GM18907 (cell line): ENCODE measurements around the gene SMC4.
A peak's percentile ranks its signal among the peaks of the same experiment; 100 is the strongest.
"Not testable (repeated sequence)": the region's sequence is repeated elsewhere in the genome, so short reads cannot be mapped to it uniquely, and the experiment has no call there.

Experiments
- ATAC-seq: cut with Tn5 transposase; IDR thresholded peaks from one replicate; pipeline ENCODE4 v1.9.1; 2021; ENCODE audit warnings: mild to moderate bottlenecking, moderate library complexity; ENCODE audit not compliant: unreplicated experiment

SMC4 gene

DNA sequence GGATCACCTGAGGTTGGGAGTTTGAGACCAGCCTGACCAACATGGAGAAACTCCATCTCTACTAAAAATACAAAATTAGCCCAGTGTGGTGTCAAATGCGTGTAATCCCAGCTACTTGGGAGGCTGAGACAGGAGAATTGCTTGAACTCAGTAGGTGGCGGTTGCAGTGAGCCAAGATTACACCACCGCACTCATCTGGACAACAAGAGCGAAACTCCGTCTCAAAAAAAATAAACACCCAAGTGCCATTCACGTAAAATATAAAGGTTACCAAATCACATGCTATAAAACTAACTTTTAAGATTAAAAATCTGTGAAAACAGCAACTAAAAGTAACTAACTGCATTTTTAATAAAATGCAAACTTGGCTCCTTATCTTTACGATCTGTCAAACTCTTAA lies 41.2 kb downstream of the SMC4 start:
- no peak for ATAC-seq

DNA sequence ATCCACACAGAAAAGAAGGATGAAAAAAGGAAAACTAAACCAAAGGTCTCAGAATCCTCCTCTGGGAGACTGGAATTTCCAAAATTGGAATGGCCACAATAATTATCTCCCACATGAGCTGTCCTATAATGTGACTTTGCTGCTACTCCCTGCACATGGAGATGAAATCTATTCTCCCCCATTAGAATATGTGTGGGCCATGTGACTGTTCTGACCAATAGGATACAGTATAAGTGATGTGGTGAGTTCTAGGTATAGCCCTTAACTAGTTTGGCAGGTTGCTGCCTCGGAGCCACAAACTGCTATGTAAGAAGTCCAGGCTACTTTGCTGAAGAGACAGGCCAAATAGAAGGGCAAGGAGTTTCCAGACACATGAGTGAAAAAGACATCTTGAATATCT lies 45.0 kb downstream of the SMC4 start:
- ATAC-seq: no peak

DNA sequence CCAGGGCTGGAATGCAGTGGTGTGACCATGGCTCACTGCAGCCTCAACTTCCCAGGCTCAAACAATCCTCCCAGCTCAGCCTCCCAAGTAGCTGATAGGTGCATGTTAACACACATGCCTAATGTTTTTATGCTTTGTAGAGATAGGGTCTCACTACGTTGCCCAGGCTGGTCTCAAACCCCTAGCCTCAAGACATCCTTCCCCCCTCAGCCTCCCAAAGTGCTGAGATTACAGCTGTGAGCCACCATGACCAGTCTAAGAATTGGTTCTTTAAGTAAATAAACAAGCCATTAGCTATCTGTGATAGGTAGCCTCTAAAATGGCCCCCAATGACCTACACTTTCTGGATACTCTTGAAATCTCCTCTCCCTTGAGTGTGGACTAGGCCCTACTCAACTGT lies 46.4 kb downstream of the SMC4 start:
- ATAC-seq: no peak

DNA sequence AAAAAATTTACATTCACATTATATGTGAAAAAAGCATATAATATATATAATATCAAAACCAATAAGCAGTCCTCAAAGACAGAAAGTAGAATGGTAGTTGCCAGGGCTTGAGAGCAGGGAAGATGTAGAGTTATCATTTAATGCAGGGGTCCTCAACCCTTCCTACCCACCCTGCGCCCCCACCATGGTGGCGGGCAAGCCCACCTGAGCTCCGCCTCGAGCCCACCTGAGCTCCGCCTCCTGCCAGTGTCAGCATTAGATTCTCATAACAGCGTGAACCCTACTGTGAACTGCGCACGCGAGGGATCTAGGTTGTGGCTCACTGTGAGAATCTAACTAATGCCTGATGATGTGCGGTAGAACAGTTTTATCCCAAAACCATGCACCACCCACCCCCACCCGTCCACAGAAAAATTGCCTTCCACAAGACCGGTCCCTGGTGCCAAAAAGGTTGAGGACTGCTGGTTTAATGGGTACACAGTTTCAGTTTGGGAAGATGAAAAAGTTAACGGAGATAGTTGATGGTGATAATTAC lies 47.1 kb downstream of the SMC4 start:
- ATAC-seq: no peak

DNA sequence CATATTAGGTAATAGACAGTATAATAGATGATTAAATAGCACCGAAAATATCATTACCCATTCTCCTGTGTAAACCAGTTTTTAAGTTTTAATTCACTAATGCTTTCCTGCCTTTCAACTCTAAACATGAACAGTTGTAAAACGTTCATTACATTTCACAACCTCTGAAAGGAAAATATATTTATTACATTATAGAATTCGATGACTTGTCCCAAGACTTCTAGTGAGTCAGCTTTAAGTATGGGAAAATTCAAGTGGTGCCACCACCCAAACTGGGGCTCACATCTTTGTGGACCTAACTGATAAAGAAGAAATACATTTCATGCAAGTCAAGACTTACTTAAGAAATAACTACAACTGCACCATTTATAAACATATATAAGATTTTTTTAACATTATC lies 48.1 kb downstream of the SMC4 start:
- no peak for ATAC-seq

DNA sequence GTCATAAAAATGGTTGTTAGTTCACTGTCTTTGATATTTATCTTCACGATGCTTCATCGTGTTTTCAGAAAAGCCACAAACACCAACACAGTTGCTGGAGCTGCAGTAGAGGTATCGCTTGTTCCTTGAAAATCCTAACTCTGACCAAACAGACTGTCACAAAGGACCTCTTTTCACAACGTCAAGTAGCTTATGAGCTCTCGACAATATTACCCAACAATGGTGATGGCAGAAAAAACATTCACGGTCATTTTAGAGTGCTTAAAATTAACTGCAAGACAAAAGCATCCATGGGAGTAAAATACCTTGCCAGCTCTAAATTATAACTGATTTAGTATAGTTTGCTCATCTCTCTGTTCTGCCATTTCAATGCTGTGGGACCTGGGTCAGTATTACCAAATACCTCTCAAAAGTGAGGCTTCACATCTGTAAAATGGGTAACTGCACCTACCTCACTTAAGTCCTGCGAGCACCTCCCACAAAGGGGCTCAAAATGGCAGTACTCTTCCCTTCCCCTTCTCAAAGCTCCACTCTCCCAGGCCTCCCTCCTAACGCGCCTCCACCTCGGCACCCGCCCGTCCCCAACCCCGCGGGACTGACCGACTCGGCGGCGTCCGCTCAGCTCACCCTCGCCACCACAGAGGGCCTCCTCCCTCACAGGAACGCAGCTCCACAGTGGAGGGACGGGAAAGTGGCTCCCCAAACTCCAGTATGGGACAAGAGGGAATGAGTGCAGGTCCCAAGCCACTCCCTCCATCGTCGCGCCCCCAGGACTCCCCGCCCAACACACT lies 49.6 kb downstream of the SMC4 start:
- ATAC-seq: peak; percentile 54

DNA sequence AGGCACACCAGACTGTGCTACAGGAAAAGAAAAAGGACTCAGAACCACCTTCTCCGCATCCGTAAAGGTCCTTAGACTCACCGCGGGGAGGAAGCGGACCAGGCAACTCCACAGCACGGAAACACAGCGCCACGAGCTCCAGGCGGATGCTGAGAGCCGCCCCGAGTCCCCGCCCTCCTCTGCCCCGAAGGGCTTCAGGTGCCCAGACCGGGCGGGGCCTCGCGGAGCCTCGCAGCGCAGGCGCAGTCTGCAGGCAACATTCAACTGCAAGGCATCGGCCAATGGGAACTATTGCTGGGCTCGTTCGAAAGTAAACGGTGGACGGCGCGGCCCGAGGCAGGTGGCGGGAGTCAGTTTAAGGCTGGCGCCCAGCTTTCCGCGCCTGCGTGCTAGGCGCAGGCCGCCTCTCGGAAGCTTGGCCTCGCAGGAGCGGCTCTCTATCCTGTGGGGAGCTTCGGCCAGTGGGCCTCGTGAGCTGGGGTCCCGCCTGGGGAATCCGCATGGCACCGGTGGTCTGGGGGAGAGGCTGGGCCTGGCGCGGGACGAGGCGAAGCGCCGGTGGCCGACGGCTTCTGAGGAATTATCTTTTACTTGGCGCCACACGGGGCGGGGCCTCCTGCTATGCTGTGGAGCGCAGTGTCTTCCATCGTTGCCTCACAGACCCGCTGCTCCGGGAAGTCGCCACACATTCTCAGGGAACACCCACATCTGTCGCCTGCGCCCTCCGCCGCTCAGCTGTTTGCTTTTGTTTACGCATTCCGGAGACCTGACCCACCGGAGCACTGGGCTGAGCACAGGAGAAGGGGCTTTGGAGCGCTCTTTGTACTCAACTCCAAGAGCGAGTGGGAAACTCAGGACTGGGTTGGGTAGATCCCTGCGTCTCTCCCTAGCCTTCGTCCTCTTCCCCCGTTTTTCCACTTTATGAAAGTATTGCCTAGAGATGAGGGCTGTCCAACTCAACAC lies 50.5 kb downstream of the SMC4 start, which contains the start of gene TRIM59:
Gene TRIM59 (minus strand): TSS at position 151 of the 963 bp plus-strand sequence. CDS start 10,603 bp downstream, outside the sequence.
- ATAC-seq: peak; percentile 97

DNA sequence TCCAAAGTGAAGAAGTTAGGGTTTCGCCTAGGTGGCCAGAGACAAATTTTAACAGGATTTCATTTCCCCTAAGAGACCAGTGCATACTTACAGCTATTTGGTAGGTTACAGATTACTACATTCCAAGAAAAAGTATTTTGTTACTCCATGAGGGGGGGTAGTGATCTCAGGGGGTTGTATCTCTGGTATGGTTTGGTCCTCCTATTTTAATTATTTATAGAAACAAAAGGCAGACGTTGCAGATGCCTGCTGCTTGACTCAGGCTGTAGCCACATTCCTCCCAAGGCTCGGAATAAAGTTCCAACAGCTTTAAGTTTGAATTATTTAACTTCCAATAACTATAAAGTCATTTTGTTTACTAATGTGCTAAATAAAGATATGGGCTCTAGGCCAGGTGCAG lies 51.4 kb downstream of the SMC4 start:
- ATAC-seq: no peak

DNA sequence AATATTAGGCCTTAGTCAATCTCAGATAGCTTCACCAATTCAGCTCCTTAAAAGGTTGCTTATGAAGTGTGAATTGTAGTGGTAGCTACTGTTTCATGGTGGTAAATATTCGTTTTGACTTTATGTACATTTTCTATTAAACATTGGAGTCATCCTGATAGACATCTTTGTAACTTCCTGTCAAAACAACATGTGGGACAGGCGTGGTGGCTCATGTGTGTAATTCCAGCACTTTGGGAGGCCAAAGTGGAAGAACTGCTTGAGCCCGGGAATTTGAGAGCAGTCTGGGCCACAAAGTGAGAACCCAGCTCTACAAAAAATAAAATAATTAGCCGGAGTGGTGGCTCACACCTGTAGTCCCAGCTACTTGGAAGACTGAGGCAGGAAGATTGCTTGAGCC lies 52.2 kb downstream of the SMC4 start:
- ATAC-seq: no peak

DNA sequence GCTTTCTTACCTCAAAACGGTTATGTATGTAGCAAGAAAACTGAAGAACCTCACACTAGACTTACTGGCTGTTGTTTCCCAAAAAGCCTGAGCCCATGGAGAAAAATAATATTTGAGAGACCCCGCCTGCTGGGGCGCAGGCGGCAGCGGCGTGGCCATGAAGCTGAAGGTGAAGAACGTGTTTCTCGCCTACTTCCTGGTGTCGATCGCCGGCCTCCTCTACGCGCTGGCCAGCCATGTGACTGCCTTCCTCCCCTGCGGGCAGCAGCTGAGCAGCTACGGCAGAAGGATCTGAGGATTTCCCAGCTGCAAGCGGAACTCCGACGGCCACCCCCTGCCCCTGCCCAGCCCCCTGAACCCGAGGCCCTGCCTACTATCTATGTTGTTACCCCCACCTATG lies 52.8 kb downstream of the SMC4 start:
- not testable (repeated sequence) for ATAC-seq

DNA sequence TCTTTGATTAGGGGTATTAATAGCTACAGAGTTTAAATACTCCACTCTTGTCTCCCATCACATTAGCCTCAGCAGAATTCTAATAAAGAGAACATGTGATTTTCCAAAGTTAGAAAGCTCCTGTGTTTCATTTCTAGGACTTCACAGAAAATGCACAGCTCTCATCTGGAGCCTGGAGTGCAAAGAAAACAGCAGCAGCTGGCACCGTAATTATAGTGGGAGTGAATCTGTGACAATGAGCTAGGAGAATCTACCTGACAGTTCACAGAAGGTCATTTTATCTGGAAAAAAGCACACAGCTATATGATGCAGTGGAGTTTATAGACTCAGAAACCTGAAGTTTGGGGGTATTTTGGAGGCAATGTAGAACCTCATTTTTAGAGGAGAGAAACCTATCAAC lies 55.5 kb downstream of the SMC4 start:
- no peak for ATAC-seq

DNA sequence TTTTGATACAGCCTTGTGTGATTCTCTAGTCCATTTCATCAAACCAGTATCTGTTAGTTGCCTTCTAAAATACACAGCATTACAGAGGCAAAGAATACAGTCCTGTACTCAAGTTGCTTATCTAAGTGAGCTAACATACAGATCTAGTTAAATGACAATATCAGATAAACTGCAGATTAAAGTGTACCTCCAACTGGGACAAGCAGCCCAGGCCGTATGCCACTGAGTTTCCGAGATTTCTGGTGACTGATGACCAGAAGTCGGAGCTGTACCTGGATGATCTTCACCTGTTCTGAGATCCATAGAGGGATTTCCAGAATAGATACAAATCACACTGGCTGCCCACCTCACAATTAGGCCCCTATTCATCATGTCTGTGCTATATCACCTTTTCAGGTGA lies 56.4 kb downstream of the SMC4 start:
- ATAC-seq: no peak

DNA sequence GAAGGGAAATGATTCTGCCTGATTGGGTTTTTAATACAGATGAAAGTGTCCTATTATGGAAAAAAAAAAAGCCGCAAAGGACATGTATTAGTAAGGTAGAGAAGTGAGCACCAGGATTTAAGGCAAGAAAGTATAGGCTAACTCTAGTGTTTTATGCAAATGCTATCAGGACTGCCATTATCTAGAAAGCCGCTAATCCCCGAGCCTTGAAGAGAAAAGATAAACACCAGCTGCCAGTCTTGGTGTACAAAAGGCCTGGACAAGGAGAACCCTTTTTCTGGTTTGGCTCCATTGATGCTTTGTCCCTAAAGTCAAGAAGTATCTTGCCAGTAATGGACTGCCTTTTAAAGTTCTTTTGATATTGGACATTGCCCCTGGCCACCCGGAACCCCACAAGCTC lies 58.7 kb downstream of the SMC4 start:
- no peak for ATAC-seq

DNA sequence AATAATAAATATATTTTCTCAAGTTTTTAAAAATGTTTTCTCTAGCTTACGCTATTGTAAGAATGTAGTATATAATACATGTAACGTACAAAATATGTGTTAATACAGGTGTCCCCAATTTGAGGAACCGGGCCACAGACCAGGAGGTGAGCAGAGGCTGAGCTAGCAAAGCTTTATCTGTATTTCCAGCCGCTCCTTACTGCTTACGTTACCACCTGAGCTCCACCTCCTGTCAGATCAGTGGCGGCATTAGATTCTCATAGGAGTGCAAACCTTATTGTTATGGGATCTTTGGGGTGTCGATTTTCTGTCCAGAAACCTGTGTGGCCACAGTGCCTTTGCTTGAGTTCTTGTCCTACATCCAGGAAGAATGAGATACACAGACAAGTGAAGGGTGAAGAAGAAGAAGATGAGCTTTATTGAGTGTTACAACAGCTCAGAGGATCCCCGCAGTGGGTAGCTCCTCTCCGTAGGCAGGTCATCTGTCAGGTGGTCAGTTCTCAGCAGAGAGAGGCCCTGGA lies 60.1 kb downstream of the SMC4 start:
- ATAC-seq: no peak

DNA sequence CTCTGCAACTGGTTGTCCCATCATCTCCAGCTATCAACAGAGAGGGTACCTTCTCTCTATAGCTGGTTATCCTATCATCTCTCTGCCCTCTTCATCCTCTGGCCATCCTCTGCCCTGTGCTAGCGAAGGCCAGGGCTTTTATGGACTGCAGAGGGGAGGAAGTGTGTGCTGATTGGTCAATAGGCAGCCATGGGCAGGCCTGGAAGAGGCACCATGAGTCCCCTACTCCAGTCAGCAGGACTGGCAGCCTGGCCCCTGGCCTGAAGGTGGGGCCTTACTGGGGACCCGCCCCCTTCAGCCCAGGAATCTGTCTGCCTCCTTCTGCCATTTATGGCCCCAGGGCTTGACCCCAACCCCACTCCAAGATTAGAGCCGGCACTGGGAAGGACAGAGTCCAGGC lies 60.6 kb downstream of the SMC4 start:
- ATAC-seq: no peak

DNA sequence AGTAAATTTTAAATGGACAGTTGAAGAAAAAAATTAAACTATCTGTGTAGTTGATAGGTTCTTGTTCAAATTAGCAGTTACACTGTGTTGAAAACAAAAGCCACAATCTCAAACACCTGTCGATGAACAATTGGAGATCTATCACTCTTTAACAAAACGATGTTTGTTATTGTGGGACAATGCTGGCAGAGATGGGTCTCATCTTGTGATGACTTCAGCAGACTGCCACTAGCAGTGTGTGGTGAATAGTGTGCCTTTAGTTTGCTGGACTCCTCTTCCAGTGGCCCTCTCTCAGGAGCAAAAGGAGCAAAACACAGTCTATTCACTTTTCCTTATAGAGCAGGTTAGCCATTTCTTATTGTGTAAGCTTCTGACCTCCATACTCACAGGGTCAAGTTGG lies 64.9 kb downstream of the SMC4 start:
- no peak for ATAC-seq

DNA sequence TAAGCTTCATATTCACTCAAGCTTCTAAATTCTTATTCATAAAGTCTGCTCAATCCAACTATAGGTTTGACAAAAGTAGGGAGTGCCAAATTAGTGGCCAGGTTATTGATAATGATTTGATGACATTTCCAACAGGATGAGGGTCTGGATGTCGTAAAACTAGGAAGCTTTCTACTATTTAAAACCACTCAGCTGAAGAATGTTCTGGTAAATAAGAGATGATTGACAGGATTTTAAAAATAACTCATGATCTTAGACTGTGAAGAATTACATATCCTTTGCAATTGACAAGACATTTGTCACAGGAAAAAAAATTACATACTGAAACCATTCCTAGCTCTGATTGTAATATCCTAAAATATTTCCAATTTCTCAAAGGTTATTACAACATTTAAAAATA lies 65.5 kb downstream of the SMC4 start:
- ATAC-seq: no peak

DNA sequence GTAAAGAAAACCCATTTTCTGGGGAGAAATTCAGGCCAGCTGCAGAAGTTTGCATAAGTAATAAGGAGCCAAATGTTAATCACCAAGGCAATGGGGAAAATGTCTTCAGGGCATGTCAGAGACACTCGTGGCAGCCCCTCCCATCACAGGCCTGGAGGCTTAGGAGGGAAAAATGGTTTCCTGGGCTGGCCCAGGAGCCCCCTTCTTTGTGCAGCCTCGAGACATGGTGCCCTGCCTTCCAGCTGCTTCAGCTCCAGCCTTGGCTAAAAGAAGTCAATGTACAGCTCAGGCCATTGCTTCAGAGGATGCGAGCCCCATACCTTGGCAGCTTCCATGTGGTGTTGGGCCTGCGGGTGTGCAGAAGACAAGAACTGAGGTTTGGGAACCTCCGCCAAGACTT lies 70.7 kb downstream of the SMC4 start:
- ATAC-seq: no peak

DNA sequence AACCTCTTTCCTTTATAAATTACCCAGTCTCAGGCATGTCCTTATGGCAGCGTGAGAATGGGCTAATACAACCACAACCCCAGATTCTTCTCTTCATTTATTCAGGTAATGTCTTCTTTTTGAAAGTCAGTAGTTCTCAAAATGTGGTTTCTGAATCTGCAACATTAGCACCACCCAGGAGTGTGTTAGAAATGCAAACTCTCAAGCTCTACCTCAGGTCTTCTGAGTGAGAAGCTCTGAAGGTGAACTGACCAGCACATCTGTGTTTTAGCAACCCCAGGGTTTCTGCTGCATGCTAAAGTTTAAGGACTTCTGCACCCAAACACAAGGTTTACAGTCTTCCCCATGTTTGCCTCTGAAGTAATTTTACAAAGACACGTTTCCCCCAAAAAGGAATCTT lies 72.4 kb downstream of the SMC4 start:
- no peak for ATAC-seq

DNA sequence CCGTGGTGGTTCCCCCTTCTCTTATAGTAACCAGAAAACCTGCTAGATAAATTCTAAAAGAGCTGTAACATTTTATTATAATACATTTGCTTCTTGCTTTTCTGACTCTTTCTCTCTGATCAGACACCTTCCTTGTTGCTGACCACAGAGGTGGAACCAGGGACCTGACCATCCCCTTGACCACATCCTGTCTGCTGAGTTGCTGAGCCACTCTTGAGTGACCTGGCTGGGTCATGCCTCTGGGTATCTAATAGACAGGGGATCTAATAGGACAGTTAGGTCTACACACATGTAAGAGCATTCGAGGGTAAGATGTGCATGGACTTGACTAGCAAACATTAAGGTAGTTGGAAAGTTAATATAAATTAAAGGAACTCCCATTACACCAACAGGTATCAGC lies 72.9 kb downstream of the SMC4 start:
- peak; percentile 88 for ATAC-seq

DNA sequence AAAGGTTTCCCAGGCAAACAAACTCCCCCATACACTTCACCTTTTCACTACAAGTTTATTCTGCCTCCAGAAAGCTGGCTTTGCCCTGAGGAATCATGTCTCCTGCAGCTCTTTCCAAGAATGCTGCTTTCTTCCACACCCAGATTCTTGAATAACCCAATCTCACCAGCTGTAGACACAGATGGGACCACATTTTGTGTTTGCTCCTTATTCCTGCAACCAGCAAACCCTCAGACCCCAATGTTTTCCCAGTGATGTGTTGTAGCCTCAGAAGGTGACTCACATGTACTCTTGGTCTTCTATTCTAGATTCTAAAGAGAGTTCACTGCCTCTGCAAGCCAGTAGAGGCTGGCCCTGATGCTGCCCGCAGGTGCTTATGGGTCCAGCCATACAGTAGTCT lies 73.8 kb downstream of the SMC4 start:
- no peak for ATAC-seq
